HEK293T (cell line): Measurements from ENCODE around the gene PRKCE.

ENCODE experiments used
- BHLHE40 ChIP-seq: fragments of 450-650 bp; IDR thresholded peaks from 2 replicates; pipeline ENCODE4 v1.6.1; 2016; ENCODE audit warnings: mild to moderate bottlenecking, moderate library complexity, borderline replicate concordance
- FOXK2 ChIP-seq: fragments of 450-650 bp; IDR thresholded peaks from 2 replicates; pipeline ENCODE4 v1.6.1; 2016; ENCODE audit warnings: mild to moderate bottlenecking
- FOXM1 ChIP-seq: fragments of 450-650 bp; IDR thresholded peaks from 2 replicates; pipeline ENCODE4 v1.6.1; 2017; ENCODE audit warnings: mild to moderate bottlenecking, borderline replicate concordance
- TARDBP ChIP-seq: fragments of 450-650 bp; IDR thresholded peaks from 2 replicates; pipeline ENCODE4 v1.6.1; 2016

- TF ChIP-seq FOXK2 (no peak), BHLHE40 (no peak), FOXM1 (no peak), TARDBP (no peak)
Observed at GRCh38 chr2:45814951-45815621, 163.6 kb downstream of the PRKCE start.
